ENCODE measurements around the gene GNL3. TPM values are rescaled to one million over a fixed set of nuclear protein-coding genes. Genes with fewer than 3 reads are reported as not detected.

The GNL3 gene
- total RNA-seq, 1 experiment from 2014 or later, result 148 TPM

DNA sequence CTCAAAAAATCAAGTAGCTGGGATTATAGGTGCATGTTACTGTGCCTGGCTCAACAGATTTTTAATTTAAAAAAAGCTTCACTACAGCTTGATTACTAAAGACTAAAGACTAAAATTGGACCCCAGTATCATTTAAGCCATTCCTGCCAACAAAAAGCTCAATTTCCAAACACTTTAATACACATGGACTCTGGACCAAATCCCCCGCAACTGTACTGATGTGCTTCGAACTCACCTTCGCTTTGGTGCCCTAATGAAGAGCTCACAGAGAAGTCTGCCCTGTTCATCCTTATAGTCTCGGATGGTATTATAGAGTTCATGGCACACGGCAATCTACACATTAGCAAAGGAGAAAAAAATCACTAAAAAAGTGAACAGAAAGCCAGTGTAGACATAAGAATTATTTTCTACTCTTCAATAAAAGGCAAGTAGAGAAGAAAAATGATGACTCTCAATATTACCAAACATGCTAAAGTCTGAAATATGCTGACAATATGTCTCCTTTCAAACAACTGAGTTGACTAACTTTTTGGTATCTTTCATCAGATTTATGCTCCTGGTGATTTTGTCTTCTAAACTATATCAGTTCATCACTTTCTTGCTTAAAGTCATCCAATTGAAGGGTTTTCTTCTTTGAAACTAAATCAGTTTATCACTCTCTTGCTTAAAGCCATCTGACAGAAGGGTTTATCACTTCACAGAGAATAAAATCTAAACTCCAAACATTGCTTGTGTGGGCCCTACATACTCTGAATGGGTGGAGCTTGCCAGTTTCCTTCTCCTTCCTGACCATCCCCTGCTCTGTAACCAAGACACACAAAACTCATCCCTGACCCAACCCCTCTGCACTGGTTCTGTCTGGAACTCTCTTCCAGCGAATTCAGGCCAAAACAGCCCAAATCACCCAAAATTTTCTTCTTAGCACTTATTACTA, 7.3 kb upstream of the GNL3 start:
- Histone ChIP-seq H3K4me3 (ENCODE audit: insufficient read depth, low read depth, low read length) (no peak overlapping the region), H3K27me3 (ENCODE audit: control insufficient read depth, insufficient read depth, low read length) (no peaks in the 10 kb centered on the region), H3K36me3 (replicated peaks; ENCODE audit: control insufficient read depth, insufficient read depth, low read length) (peaks cover 10% of the 10 kb centered on the region)
- DNase-seq, result no peak

DNA sequence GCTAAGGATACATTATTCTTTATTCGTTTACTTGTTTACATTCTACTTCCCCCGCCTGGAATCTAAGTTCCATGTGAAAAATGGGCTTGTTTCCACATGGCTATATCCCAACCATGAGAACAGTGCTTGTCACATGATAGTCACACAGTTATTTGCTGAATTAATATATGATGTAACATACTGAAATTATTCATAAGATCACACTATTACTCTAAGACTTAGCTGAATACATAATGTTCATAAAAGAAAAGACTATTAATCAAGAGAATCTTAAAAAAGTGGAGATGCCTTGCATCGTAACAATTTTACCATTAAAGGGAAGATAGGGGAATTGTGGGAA, 6.7 kb upstream of the GNL3 start:
- Histone ChIP-seq H3K4me3 (ENCODE audit: insufficient read depth, low read depth, low read length) (no peak overlapping the region), H3K27me3 (ENCODE audit: control insufficient read depth, insufficient read depth, low read length) (no peaks in the 10 kb centered on the region), H3K36me3 (replicated peaks; ENCODE audit: control insufficient read depth, insufficient read depth, low read length) (peaks cover 10% of the 10 kb centered on the region)
- no peak for DNase-seq

DNA sequence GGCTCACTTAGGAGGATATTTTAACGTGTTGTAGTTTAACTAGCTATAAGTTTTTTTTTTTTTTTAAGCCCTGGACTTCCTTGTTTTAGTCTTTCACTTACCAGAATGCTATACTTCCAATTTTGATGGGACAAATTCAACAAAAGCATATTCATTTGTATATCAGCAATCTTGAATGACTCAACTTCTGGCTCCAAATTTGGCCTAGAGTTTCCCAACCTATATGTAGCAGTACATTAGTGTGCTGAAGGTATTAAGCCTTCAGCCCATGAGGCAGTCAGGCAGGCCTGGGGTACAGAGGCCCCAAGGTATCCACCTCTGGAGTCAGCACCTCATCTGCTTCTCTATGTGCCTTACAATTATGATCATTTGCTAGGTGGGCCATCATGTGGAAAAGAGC, 6.0 kb upstream of the GNL3 start:
- H3K27me3 ChIP-seq (ENCODE audit: control insufficient read depth, insufficient read depth, low read length), result no peaks in the 10 kb centered on the region
- no peak for DNase-seq
- peaks cover 10% of the 10 kb centered on the region for H3K36me3 ChIP-seq (replicated peaks; ENCODE audit: control insufficient read depth, insufficient read depth, low read length)
- no peak overlapping the region for H3K4me3 ChIP-seq (ENCODE audit: insufficient read depth, low read depth, low read length)

DNA sequence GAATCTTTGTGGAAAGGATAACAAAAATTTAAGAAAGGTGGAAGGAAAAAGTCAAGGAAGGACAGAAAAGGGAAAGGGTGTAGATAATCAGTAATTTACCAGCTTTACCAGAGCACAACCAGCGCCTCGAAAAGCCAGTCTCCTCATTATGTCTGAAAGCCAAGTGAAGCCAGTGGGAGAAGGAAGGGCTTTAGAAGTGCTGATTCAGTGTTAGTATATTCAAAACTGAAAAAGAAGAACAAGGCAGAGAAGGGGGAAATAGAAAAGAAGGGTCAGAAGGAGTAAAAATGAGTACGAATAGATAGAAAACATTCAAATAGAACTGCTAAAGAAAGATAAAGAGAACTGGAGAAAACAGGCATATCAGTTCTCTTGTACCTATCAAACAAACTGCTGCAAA, 4.2 kb upstream of the GNL3 start:
- H3K27me3 ChIP-seq (ENCODE audit: control insufficient read depth, insufficient read depth, low read length), result no peaks in the 10 kb centered on the region
- no peak for DNase-seq
- peaks cover 8% of the 10 kb centered on the region for H3K36me3 ChIP-seq (replicated peaks; ENCODE audit: control insufficient read depth, insufficient read depth, low read length)
- no peak overlapping the region for H3K4me3 ChIP-seq (ENCODE audit: insufficient read depth, low read depth, low read length)

DNA sequence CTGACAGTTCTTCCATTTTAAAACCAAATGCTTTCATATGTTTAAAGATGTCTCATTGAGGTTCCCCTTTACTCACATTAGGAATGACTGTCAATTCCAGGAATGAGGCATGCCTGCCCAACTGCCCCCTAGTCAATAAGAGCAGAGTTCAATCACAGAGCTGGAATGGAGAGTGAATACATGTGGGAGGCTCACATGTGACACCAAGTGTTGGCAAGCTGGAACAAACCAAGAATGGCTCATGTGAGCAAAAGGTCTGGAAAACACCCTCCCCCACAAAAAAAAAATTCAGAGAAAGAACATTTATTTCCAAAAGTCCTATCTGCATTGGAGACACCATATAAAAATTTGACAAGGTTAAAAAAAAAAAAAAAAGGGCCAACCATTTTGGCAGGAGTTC, 3.8 kb upstream of the GNL3 start:
- Histone ChIP-seq H3K4me3 (ENCODE audit: insufficient read depth, low read depth, low read length) (no peak overlapping the region), H3K27me3 (ENCODE audit: control insufficient read depth, insufficient read depth, low read length) (no peaks in the 10 kb centered on the region), H3K36me3 (replicated peaks; ENCODE audit: control insufficient read depth, insufficient read depth, low read length) (peaks cover 11% of the 10 kb centered on the region)
- DNase-seq, result peak; percentile 46

DNA sequence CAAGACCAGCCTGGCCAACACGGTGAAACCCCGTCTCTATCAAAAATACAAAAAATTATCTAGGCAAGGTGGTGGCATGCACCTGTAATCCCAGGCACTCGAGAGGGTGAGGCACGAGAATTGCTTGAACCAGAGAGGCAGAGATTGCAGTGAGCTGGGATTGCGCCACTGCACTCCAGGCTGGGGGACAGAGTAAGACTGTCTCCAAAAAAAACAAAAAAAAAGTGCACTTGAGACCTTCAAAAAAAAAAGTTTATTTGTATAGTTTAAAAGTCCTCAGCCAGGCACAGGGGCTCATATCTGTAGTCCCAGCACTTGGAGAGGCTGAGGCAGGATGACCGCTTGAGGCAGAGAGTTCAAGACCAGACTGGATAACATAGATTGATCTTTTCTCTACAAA, 2.2 kb upstream of the GNL3 start:
- Histone ChIP-seq H3K36me3 (replicated peaks; ENCODE audit: control insufficient read depth, insufficient read depth, low read length) (peaks cover 22% of the 10 kb centered on the region), H3K4me3 (ENCODE audit: insufficient read depth, low read depth, low read length) (no peak overlapping the region), H3K27me3 (ENCODE audit: control insufficient read depth, insufficient read depth, low read length) (no peaks in the 10 kb centered on the region)
- no peak for DNase-seq

DNA sequence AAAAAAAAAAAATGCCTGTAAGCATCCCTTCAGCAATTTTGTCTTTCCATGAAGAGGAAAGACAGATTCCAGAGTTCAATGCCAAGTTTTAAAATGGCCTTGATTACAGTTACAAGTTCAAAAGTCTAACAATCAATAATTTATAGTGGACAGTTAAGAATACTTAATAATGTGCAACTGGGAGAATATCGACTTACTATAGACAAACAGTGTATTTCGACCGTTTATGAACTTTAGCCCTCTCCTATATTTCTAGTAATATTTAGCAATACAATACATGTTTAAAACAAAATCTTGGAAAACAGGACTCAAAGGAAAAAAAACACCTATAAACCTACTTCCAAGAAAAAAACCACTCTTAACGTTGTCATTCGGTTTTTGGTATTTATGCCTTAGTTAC, 1.6 kb upstream of the GNL3 start:
- Histone ChIP-seq H3K4me3 (ENCODE audit: insufficient read depth, low read depth, low read length) (no peak overlapping the region), H3K36me3 (replicated peaks; ENCODE audit: control insufficient read depth, insufficient read depth, low read length) (peaks cover 26% of the 10 kb centered on the region), H3K27me3 (ENCODE audit: control insufficient read depth, insufficient read depth, low read length) (no peaks in the 10 kb centered on the region)
- DNase-seq, result no peak

DNA sequence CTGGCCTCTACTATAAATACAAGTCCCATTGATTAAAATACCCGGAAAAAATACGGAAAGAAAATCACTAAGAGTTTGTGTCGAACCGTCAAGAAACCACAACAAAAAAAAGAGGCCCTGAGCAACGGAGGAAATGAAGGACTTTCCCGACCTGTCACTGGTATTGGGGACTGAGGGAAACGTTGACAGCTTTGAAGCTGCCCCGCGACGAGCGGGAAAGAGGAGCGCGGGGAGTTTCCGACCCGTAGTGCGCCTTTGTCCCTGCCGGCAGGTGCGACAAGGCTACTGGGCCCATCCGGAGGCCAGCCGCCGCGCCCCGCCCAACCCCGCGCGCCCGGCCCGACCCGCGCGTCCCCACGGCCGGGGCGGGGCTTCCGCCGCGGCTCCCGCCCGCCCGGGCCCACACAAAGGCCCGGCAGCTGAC, 535 bp upstream of the GNL3 start:
- H3K4me3 ChIP-seq (ENCODE audit: insufficient read depth, low read depth, low read length), result peak overlapping the region; percentile 87
- H3K36me3 ChIP-seq (replicated peaks; ENCODE audit: control insufficient read depth, insufficient read depth, low read length), result peaks cover 32% of the 10 kb centered on the region
- H3K27me3 ChIP-seq (ENCODE audit: control insufficient read depth, insufficient read depth, low read length), result no peaks in the 10 kb centered on the region
- peak; percentile 96 for DNase-seq

DNA sequence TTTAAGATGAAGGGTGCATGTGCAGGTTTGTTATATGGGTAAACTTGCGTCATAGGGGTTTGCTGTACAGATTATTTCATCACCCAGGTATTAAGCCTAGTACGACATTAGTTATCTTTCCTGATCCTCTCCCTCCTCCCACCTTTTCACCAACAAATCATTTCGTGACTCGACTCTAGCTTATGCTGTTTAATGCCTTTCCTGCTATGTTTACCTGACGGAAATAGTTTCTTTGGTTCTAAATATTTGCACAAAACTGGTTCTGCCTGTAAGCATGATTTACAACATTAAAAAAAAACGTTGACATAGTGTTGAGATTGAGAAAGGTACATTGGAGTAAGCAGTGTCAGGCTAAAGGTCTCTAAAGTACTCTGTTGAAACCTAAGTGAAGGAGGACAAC, 2.4 kb downstream of the GNL3 start:
- H3K36me3 ChIP-seq (replicated peaks; ENCODE audit: control insufficient read depth, insufficient read depth, low read length), result peaks cover 56% of the 10 kb centered on the region
- no peak overlapping the region for H3K4me3 ChIP-seq (ENCODE audit: insufficient read depth, low read depth, low read length)
- DNase-seq, result no peak
- no peaks in the 10 kb centered on the region for H3K27me3 ChIP-seq (ENCODE audit: control insufficient read depth, insufficient read depth, low read length)

DNA sequence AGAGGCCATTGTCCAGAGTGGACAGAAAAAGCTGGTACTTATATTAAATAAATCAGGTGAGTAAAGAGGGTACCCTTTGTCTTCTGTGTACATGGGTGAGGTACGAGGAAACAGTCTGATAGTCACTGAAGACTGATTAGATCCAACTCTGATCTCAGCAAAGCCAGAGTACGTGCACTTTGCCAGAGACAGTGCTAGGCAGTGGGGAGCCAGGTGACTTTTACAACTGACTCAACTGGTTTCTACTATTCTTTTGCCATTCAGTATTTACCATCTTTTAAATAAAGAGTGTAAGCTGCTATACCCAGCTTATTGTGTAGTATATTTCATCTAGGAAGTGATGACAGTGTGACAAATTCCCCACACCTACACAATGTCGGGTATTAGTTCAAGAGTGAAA, 3.3 kb downstream of the GNL3 start:
- Histone ChIP-seq H3K27me3 (ENCODE audit: control insufficient read depth, insufficient read depth, low read length) (no peaks in the 10 kb centered on the region), H3K4me3 (ENCODE audit: insufficient read depth, low read depth, low read length) (no peak overlapping the region), H3K36me3 (replicated peaks; ENCODE audit: control insufficient read depth, insufficient read depth, low read length) (peaks cover 64% of the 10 kb centered on the region)
- no peak for DNase-seq

DNA sequence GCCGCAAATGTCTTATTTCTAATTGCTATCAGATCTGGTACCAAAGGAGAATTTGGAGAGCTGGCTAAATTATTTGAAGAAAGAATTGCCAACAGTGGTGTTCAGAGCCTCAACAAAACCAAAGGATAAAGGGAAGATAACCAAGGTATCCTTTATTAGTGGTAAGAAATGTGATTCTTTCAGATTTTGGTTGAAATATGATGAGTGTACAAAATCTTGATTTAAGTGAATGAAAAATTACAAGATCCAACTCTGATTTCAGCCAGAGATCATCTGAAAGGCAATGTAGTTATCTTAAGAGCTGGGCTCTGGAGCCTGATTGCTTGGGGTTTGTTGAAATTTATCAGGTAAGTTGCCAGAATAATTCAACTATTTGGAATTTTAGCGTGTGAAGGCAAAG, 4.7 kb downstream of the GNL3 start:
- Histone ChIP-seq H3K36me3 (replicated peaks; ENCODE audit: control insufficient read depth, insufficient read depth, low read length) (peaks cover 75% of the 10 kb centered on the region), H3K27me3 (ENCODE audit: control insufficient read depth, insufficient read depth, low read length) (no peaks in the 10 kb centered on the region), H3K4me3 (ENCODE audit: insufficient read depth, low read depth, low read length) (no peak overlapping the region)
- no peak for DNase-seq

DNA sequence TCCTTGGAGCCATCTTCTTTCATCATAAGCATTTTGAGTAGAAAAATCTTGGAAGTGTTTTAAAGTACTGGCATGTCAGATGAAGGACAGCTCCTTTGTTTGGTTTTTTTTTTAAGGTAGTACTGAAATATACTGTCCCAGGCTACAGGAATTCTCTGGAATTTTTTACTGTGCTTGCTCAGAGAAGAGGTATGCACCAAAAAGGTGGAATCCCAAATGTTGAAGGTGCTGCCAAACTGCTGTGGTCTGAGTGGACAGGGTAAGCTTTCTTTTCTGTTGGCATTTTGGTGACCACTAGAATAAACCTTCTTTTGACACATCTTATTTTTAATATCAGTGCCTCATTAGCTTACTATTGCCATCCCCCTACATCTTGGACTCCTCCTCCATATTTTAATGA, 7.2 kb downstream of the GNL3 start:
- no peak overlapping the region for H3K4me3 ChIP-seq (ENCODE audit: insufficient read depth, low read depth, low read length)
- H3K36me3 ChIP-seq (replicated peaks; ENCODE audit: control insufficient read depth, insufficient read depth, low read length), result peaks cover 71% of the 10 kb centered on the region
- no peaks in the 10 kb centered on the region for H3K27me3 ChIP-seq (ENCODE audit: control insufficient read depth, insufficient read depth, low read length)
- no peak for DNase-seq

DNA sequence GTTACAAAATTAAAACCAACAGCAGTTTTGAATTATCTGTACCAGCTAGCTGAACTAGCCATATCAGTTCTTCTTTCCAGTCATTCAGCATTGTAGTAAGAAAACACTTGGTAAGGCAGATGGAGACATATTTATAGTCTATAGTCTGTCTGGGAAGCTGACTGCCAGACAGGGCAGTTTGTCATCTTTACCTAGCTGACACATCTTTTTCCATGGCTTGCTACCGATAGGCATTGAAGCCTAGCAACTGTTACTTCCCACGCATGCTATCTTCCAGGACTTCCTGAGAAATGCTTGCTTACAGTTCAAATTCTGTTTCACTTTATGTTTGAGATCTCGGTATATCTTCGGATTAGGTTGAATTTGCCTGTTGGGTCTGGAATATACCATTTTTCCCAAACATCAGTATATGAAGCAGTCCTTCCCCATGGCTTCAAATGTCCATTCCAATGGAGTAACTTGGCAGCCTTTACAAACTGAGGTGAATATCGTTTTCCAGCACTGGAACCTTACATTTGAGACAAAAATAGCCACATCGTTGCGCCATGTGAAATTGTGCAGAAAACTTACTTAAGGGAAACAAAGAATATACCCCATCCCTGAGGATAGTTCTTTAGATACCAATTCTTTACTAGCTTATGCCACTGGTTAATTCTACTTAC, 8.8 kb downstream of the GNL3 start:
- H3K36me3 ChIP-seq (replicated peaks; ENCODE audit: control insufficient read depth, insufficient read depth, low read length), result peaks cover 55% of the 10 kb centered on the region

DNA sequence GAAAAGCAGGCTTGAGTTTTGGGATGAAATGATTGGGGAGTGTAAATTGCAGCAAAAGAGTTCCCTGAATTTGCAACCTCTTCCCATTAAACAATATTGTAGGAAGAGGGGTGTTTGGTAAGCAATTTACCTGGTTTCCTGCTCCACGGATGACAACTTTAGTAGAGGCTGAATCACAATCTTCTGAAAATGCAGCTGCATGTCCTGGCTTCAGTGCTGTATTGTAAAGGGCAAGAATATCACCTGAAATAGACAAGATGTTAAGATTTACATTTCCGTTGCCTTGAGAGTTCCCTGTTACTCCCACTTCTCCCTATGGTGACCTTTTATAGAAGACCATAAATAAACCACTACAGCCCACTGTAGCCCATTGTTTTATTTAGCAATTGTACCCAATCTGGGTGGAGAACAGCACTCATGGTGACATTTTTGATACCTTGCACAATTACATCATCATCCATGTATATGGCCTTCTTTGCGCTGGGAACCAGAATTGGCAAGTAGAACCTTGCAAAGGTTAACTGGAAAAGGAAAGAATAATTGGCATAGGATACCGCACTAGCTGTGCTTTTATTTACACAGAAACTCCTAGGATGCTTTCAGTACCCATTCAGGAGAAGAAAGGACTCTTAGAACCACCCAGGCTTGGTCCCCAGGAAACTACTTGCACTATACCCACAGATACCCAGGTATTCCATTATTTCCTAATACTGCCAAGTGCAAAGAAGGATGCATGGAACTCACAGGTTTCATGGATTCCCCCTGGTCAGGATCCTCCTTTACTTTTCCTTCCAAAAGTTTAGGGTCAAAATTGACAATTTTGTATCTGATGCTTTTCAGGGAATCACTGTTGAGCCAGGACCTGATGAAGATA, 10.2 kb downstream of the GNL3 start:
- Histone ChIP-seq H3K36me3 (replicated peaks; ENCODE audit: control insufficient read depth, insufficient read depth, low read length) (peaks cover 44% of the 10 kb centered on the region), H3K4me3 (ENCODE audit: insufficient read depth, low read depth, low read length) (no peak overlapping the region), H3K27me3 (ENCODE audit: control insufficient read depth, insufficient read depth, low read length) (no peaks in the 10 kb centered on the region)
- no peak for DNase-seq

More for the DNA sequence above, 8.8 kb downstream of the GNL3 start:
- H3K4me3 ChIP-seq (ENCODE audit: insufficient read depth, low read depth, low read length), result no peak overlapping the region
- no peaks in the 10 kb centered on the region for H3K27me3 ChIP-seq (ENCODE audit: control insufficient read depth, insufficient read depth, low read length)
- DNase-seq, result no peak

All from H7 (cell line).